ENCODE data around the gene LCOR.
"Not testable (repeated sequence)": the region's sequence is repeated elsewhere in the genome, so short reads cannot be mapped to it uniquely, and the experiment has no call there.

LCOR gene

GRCh38 chr10:96935810-96936209 lies 103.7 kb downstream of the LCOR start:
- DNase-seq (ENCODE audit: low read depth): no peak

DNA sequence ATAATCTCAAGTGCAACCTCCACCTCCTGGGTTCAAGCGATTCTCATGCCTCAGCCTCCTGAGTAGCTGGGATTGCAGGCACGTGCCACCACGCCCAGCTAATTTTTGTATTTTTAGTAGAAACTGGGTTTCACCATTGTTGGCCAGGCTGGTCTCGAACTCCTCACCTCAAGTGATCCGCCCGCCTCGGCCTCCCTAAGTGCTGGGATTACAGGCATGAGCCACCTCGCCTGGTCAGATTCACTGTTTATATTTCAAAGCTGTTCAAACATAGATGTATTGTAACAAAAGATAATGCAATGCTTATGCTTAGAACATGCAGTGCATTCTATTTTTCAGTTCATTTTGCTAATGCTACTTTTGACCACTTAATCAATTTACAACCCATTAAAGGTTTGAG lies 111.1 kb downstream of the LCOR start:
- DNase-seq (ENCODE audit: low read depth): not testable (repeated sequence)

- no peak for DNase-seq (ENCODE audit: low read depth)
Observed at GRCh38 chr10:96947036-96947435, 114.9 kb downstream of the LCOR start.

GRCh38 chr10:96949039-96949683 lies 117.1 kb downstream of the LCOR start:
- no peak for DNase-seq (ENCODE audit: low read depth)

GRCh38 chr10:96951954-96952353 lies 119.9 kb downstream of the LCOR start:
- no peak for DNase-seq (ENCODE audit: low read depth)

DNA sequence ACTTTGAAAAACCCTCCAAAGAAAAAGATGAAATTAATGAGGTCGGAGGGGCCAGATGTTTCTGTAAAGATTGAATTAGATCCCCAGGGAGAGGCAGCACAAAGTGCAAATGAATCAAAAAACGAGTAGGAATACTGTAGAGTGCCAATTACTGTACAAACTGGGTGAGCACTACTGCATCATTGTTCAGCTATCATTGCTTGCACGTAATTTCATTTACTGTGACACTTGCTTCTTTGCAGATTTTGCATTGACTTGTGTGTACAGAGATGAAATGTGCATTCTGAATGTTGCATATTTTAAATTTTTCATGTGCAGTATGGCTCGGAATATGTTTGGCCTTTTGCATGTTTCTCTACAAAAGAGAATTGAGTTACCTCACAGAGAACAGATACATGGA lies 123.7 kb downstream of the LCOR start:
- no peak for DNase-seq (ENCODE audit: low read depth)

DNA sequence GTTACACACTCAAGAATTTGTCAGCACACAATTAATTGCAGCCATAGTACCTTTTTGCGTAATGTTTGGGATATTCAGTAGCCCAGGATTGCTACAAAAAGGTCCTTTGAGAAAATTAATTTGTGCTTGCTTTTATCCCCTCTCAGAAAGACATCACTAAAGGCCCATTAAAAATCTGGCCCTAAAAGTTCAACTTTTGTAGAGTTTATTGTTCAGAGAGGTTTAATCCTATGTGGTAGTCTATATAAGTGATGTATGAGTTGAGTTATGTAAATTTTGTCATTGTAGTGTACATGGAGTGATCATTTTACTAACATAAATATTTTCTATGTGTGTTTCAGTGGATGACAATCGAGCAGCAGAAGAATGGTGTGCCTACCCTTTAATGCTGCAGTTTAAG lies 126.0 kb downstream of the LCOR start:
- DNase-seq (ENCODE audit: low read depth): no peak

DNA sequence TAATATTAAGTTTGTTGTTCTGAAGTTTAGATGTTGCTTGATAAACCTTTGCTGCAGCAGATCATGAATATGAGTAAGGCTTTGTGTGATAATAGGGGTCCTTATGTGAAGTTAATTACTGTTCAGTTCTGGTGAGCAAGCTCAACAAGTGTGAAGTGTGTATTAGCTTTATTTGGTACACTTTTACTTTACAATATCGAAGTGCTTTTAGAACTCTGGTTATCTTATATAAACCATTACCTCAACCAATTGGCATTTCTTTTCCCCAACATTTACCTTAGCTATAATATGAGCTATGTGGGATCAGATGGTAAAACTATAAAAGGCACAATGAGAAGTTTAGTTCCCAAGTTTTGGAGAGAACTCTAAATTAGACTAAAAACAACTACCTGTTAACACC lies 127.6 kb downstream of the LCOR start:
- DNase-seq (ENCODE audit: low read depth): no peak

- peak; percentile 22 for DNase-seq (ENCODE audit: low read depth)
Observed at GRCh38 chr10:96960872-96961271, 128.8 kb downstream of the LCOR start.

DNA sequence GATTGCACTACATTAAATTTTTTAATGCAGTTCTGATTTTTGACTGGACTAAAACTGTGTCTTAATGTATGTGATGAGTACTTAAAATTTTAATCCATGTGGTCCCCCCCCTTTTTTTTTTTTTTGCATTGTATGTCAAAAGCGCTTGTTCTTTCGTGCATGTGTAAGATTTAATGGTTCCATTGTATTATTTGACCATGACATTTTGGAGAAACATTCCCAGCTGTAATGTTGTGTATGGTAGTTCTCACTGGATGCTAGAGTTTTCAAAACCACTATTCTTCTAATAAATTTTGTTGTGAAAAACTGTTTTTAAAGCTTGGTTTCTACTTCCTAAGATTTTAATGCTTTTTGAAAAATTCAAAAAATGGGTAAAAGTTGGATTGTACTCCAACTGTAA lies 132.0 kb downstream of the LCOR start:
- no peak for DNase-seq (ENCODE audit: low read depth)

DNA sequence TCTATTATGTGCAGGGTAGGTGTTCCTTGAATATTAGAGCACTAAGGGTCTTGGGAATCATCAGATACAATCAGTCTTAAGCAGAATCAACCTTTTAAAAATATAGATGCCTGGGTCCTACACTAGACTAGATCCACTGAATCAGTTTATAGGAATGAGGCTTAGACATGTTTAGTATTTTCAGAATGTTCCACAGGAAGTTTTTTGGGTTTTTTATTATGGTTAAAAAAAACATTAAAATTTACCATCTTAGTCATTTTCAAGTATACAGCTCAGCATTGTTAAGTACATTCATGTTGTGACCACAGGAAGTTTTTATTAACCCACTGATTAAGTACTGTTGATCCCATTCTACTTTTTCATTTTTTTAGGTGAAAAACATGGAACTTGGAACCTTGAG lies 135.7 kb downstream of the LCOR start:
- DNase-seq (ENCODE audit: low read depth): no peak

DNA sequence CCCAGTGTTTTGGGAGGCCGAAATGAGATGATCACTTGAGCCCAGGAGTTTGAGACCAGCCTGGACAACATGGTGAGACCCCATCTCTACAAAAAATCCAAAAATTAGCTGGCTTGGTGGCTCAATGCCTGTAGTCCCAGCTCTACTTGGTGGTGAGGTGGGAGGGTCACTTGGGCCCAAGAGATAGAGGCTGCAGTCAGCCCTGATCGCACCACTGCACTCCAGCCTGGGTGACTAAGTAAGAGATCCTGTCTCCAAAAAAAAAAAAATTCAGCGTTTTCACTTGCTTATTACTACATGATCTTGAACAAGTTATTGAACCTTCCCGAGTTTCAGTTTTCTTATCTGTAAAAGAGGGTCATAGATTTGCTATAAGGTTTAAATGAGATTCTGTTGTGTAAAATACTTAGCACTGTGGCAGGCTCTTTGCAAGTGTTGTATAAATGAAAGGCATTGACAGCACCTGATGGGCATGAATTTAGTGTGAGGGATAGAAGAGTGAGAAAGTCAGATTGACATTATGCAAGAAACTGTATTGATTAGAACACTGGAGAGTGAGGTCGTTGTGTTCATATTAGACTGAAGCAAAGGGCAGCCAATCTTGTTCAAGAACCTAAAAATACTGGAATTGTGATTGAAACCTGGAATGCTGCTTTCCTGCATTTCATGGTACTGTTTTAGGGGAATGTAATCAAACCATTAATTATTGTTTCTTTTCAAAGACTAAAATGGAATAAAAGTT lies 136.8 kb downstream of the LCOR start:
- DNase-seq (ENCODE audit: low read depth): no peak

GRCh38 chr10:96971324-96971723 lies 139.2 kb downstream of the LCOR start:
- no peak for DNase-seq (ENCODE audit: low read depth)

- no peak for DNase-seq (ENCODE audit: low read depth)
Observed at GRCh38 chr10:96972264-96972663, 140.2 kb downstream of the LCOR start.

GRCh38 chr10:96973809-96974747 lies 142.0 kb downstream of the LCOR start:
- no peak for DNase-seq (ENCODE audit: low read depth)

DNA sequence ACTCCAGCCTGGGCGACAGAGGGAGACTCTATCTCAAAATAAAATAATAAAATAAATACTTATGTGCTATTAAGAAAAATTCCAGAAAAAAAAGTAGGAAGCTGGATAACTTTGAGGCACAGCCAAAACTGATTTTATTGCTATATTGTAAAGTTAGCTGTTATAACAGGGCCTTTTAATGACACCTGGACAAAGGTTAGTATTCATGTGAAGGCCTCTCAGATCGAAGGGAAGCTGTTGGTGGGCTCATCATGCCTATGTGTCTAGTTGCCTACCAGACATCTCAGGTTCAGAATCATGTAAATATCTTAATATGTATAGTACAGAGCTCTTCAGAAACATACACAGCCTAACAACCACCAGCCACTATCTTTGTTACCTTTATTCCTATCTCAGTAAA lies 143.0 kb downstream of the LCOR start:
- DNase-seq (ENCODE audit: low read depth): no peak

DNA sequence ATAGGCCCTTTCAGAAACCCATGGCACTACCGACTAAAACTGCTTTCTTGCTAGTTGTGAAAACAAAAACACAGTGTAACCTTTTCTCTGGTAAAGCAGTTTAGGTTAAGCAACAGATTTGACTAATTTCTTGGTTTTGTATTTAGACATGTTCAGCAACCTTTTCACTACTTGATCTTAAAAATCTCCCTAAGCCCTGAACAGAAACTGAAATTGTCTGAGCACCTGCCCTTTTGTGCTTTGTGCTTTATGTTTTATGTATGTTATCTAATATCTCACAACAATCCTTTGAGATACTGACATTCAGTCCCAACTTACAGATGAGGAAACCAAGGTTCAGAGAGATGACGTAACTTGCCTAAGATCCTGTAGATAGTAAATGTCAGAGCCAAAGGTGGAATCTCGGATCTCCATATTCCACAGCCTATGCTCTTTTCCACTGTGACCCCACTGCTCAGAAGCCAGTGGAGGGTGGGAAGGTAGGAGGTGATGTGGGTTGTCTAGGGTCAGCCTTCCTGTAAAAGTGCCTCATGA lies 146.6 kb downstream of the LCOR start:
- DNase-seq (ENCODE audit: low read depth): no peak

GRCh38 chr10:96982149-96982930 lies 150.2 kb downstream of the LCOR start:
- no peak for DNase-seq (ENCODE audit: low read depth)

GRCh38 chr10:96984541-96985131 lies 152.5 kb downstream of the LCOR start:
- DNase-seq (ENCODE audit: low read depth): no peak

DNA sequence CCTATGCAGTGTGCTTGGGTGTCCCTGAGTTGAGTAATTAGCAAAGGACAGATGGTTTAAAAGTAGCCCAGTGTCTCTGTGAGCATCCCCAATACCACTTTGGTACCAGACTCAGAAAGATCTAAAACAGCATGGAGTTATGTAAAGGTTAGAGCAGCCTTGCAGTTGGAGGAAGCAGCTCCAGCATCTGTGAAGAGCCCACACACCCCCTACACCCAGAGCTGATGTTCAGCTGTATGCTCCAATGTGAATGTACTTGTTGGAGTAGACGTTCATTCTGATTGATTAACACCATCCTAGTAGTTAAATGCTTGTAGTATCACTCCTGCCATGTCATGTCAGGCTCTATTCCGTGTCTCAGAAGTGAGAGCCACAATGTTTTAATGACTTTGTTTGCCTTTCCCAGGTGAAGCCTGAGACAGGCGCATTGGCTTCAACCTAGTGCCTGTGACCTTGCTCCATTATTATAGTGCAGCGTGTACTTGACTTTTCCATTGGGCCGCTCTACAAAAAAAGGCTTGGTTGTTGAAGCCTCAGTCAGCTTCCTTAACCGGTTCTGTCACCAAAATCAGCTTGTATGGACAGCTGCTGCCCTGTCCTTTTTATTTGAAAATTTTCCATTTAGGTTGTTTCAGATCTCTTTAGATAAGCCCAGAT lies 154.2 kb downstream of the LCOR start:
- DNase-seq (ENCODE audit: low read depth): no peak
